Measurements from ENCODE around the gene UNC13C. TPM values are rescaled to one million over a fixed set of nuclear protein-coding genes. Genes with fewer than 3 reads are reported as not detected.

The UNC13C gene
- total and polyA plus RNA-seq, 2 donors (not counting 3 experiments of a cell fraction or from before 2014, with no cell fraction given), result not detected

DNA sequence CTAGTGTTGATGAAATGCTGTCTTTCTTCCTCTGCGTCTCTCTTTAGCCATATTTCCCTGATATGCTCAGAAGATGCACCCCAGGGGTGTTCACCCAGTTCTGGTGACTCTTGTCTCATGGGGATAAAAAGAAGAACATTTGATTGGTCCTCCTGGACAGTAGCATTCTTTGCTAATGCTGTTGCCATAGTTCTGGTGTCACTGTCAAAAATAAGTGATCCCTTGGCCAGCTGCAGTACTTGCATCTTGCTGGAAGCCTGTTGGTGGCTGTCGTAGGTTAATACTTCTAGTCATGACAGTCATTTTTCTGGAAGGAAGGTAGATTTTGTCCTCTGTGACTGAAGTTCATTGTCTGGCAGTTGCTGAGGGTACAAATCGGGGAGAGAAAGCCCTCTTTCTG lies 124.5 kb downstream of the UNC13C start:
- H3K9me3 ChIP-seq (replicated peaks; ENCODE audit: control insufficient read depth, insufficient read depth, low read length), result no peaks in the 10 kb centered on the region
- no peaks in the 10 kb centered on the region for H3K27me3 ChIP-seq (ENCODE audit: control insufficient read depth in 2 of 2, insufficient read depth in 2 of 2, low read length in 2 of 2)
- dilution Hi-C loops (cut with MboI; ENCODE audit: extremely low pct_ligation_motif_present, low sequenced_read_pairs) (no loop called here), intact Hi-C loops (cut with micrococcal nuclease) (no loop called here)
- ChIA-PET CTCF (no interaction called here), POLR2A (no interaction called here)
- BruUV-seq (replicated peaks), result no TSS peak
- no peak for TF ChIP-seq EZH2 (IDR thresholded peaks at IDR 0.05; ENCODE audit: borderline replicate concordance, low read depth, low read length, severe bottlenecking)
- TF ChIP-seq, protein P1, sequence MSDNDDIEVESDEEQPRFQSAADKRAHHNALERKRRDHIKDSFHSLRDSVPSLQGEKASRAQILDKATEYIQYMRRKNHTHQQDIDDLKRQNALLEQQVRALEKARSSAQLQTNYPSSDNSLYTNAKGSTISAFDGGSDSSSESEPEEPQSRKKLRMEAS (IDR thresholded peaks at IDR 0.05; ENCODE audit: insufficient read depth, insufficient read length), result no peak
- TF ChIP-seq MYC (IDR thresholded peaks at IDR 0.05; ENCODE audit: low read depth, low read length), result no peak
- TF ChIP-seq POLR2A (IDR thresholded peaks at IDR 0.05; ENCODE audit: low read depth, low read length), result no peak
- no peak for TF ChIP-seq JUN (IDR thresholded peaks at IDR 0.05; ENCODE audit: borderline replicate concordance, insufficient read depth, insufficient read length, low read depth)
- TF ChIP-seq, protein P2, sequence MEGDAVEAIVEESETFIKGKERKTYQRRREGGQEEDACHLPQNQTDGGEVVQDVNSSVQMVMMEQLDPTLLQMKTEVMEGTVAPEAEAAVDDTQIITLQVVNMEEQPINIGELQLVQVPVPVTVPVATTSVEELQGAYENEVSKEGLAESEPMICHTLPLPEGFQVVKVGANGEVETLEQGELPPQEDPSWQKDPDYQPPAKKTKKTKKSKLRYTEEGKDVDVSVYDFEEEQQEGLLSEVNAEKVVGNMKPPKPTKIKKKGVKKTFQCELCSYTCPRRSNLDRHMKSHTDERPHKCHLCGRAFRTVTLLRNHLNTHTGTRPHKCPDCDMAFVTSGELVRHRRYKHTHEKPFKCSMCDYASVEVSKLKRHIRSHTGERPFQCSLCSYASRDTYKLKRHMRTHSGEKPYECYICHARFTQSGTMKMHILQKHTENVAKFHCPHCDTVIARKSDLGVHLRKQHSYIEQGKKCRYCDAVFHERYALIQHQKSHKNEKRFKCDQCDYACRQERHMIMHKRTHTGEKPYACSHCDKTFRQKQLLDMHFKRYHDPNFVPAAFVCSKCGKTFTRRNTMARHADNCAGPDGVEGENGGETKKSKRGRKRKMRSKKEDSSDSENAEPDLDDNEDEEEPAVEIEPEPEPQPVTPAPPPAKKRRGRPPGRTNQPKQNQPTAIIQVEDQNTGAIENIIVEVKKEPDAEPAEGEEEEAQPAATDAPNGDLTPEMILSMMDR (IDR thresholded peaks at IDR 0.05; ENCODE audit: extremely low read depth in 1 of 2, insufficient read depth in 1 of 2, low read depth in 1 of 2, low read length in 2 of 2), result no peak
- no peak for TF ChIP-seq POLR2AphosphoS5 (IDR thresholded peaks at IDR 0.05; ENCODE audit: insufficient read depth, low read depth, low read length)
- TF ChIP-seq FOS (IDR thresholded peaks at IDR 0.05; ENCODE audit: borderline replicate concordance, insufficient read depth, low read length), result no peak
- TF ChIP-seq GATA2 (IDR thresholded peaks at IDR 0.05; ENCODE audit: insufficient read depth, insufficient read length, low read depth, low read length), result no peak
- H3K27ac ChIP-seq (ENCODE audit: insufficient read depth, low read depth, low read length), result no peak overlapping the region
- FAIRE-seq (no peak), DNase-seq (ENCODE audit: low read depth, low spot score) (no peak)
- no peaks in the 10 kb centered on the region for H3K79me2 ChIP-seq (ENCODE audit: control insufficient read depth, insufficient read depth, low read length)
- no peak overlapping the region for H2AFZ ChIP-seq (ENCODE audit: low read depth, low read length)
- no peak overlapping the region for H3K4me3 ChIP-seq (replicated peaks in 1 of 3; ENCODE audit: insufficient read depth in 1 of 3, low read depth in 1 of 3, low read length in 3 of 3)
- H3K9me1 ChIP-seq (replicated peaks; ENCODE audit: control insufficient read depth, extremely low read depth, insufficient read depth, low read length), result no peaks in the 10 kb centered on the region
- no peaks in the 10 kb centered on the region for H3K4me1 ChIP-seq (ENCODE audit: control insufficient read depth, extremely low read depth, insufficient read depth, low read length)
- H4K20me1 ChIP-seq (replicated peaks; ENCODE audit: control insufficient read depth, extremely low read depth, insufficient read depth, low read length), result no peaks in the 10 kb centered on the region
- H3K9ac ChIP-seq (replicated peaks; ENCODE audit: extremely low read depth, insufficient read depth, low read length), result no peak overlapping the region
- no peak overlapping the region for H3K4me2 ChIP-seq (ENCODE audit: insufficient read depth, low read length)
- H3K36me3 ChIP-seq (ENCODE audit: control insufficient read depth in 2 of 2, extremely low read depth in 1 of 2, insufficient read depth in 2 of 2, low read length in 2 of 2), result no peaks in the 10 kb centered on the region

Measured in endothelial cell of umbilical vein (primary cell).